HCT116 (cell line): Measurements from ENCODE around the gene NHSL1. TPM values are rescaled to one million over a fixed set of nuclear protein-coding genes. Genes with fewer than 3 reads are reported as not detected.
A peak's percentile ranks its signal among the peaks of the same experiment; 100 is the strongest.

Experiments used
- ATAC-seq: fragments of 200-7000 bp; cut with Tn5 transposase; 2 replicates; pipeline ENCODE4 v1.9.1; 2020; ENCODE audit warnings: mild to moderate bottlenecking, moderate library complexity
- BruUV-seq: library from RNA; stranded (reverse); fragments of 400-500 nt; replicated peaks from 2 replicates; lab custom pipeline; 2021; lab: Mats Ljungman, UMichigan
- CTCF ChIA-PET: fragments of 300-600 bp; sonication (Branson Sonifier 250); formaldehyde crosslinking; loops from one replicate; lab custom pipeline; 2021; ENCODE audit warnings: antibody characterized with exemption; lab: Charles Lee
- POLR2A ChIA-PET: fragments of 300-600, 350-600 bp; sonication (Branson Sonifier 250); formaldehyde crosslinking; loops from one replicate; lab custom pipeline; 2021; ENCODE audit warnings: antibody characterized with exemption; lab: Charles Lee
- RAD21 ChIA-PET, 2 experiments: fragments of 300-600 bp; sonication (Branson Sonifier 250); formaldehyde crosslinking; loops; one replicate each; lab custom pipeline; 2023; ENCODE audit warnings: low total read pairs in 2 of 2; ENCODE audit not compliant: uncharacterized antibody in 2 of 2, unreplicated experiment in 2 of 2, low non-redundant PET in 1 of 2; lab: Charles Lee
- DNase-seq: peaks from one replicate; pipeline ENCODE4 v3.0.0-alpha.2; 2010; ENCODE audit warnings: low read depth, low spot score
- H2AFZ ChIP-seq: fragments of 200-600 bp; shearing (Covaris generic), sonication (generic); 2 replicates; pipeline ENCODE4 v1.6.1; 2017; ENCODE audit warnings: low read depth, mixed run types, mixed read lengths, antibody characterized with exemption, low read length; ENCODE audit not compliant: poor library complexity, severe bottlenecking
- H3K27ac ChIP-seq: 2 replicates; pipeline ENCODE4 v1.5.1; 2012; ENCODE audit warnings: low read depth, low read length
- H3K27me3 ChIP-seq: fragments of 200-600 bp; sonication (generic); 2 replicates; pipeline ENCODE4 v1.6.1; 2016; ENCODE audit warnings: mixed run types, low read length, mixed read lengths; ENCODE audit not compliant: insufficient read depth
- H3K36me3 ChIP-seq, 2 experiments: fragments of 200-500 bp in 1 of 2; fragments of 200-600 bp in 1 of 2; sonication (Bioruptor generic) in 1 of 2; sonication (generic) in 1 of 2; 2 replicates each; pipeline versions ENCODE4 v1.5.1 to v1.6.1; 2014 to 2016; ENCODE audit warnings: low read length in 2 of 2, inconsistent platforms in 1 of 2, mixed read lengths in 1 of 2, mixed run types in 1 of 2; ENCODE audit not compliant: insufficient read depth in 2 of 2, control insufficient read depth in 1 of 2
- H3K4me1 ChIP-seq, 2 experiments: fragments of 200-600 bp in 1 of 2; sonication (generic) in 1 of 2; 2 replicates each; pipeline versions ENCODE4 v1.5.1 to v1.6.1; 2012 to 2017; ENCODE audit warnings: low read length in 2 of 2, inconsistent platforms in 1 of 2, mild to moderate bottlenecking in 1 of 2, mixed read lengths in 1 of 2, mixed run types in 1 of 2, moderate library complexity in 1 of 2; ENCODE audit not compliant: insufficient read depth in 2 of 2, control insufficient read depth in 1 of 2
- H3K4me2 ChIP-seq: fragments of 200-600 bp; sonication (generic); 2 replicates; pipeline ENCODE4 v1.6.1; 2017; ENCODE audit warnings: mixed run types, low read length, mixed read lengths
- H3K4me3 ChIP-seq, 2 experiments: fragments of 200-600 bp in 1 of 2; sonication (generic) in 1 of 2; replicated peaks in 1 of 2; 2 replicates each; pipeline ENCODE4 v1.5.1; 2011 to 2016; ENCODE audit warnings: low read length in 2 of 2, control low read depth in 1 of 2, low read depth in 1 of 2, mild to moderate bottlenecking in 1 of 2, mixed read lengths in 1 of 2, mixed run types in 1 of 2
- H3K79me2 ChIP-seq: fragments of 200-600 bp; sonication (generic); 2 replicates; pipeline ENCODE4 v1.6.1; 2017; ENCODE audit warnings: mild to moderate bottlenecking, mixed run types, low read length, moderate library complexity, mixed read lengths; ENCODE audit not compliant: insufficient read depth
- H3K9ac ChIP-seq: fragments of 200-600 bp; sonication (generic); 2 replicates; pipeline ENCODE4 v1.6.1; 2016; ENCODE audit warnings: low read length, mixed read lengths
- H3K9me2 ChIP-seq: fragments of 200-600 bp; sonication (generic), shearing (Covaris generic); 2 replicates; pipeline ENCODE4 v1.6.1; 2017; ENCODE audit warnings: mixed run types, mild to moderate bottlenecking, moderate library complexity; ENCODE audit not compliant: insufficient read depth
- H3K9me3 ChIP-seq, 2 experiments: fragments of 200-500 bp in 1 of 2; fragments of 200-600 bp in 1 of 2; sonication (Bioruptor generic) in 1 of 2; sonication (generic) in 1 of 2; 2 replicates each; pipeline ENCODE4 v1.6.1; 2014 to 2017; ENCODE audit warnings: low read length in 2 of 2, mixed read lengths in 2 of 2, inconsistent platforms in 1 of 2, low read depth in 1 of 2, mild to moderate bottlenecking in 1 of 2, mixed run types in 1 of 2, moderate library complexity in 1 of 2; ENCODE audit not compliant: control insufficient read depth in 1 of 2, insufficient read depth in 1 of 2
- H4K20me1 ChIP-seq: fragments of 200-600 bp; sonication (generic), shearing (Covaris generic); 2 replicates; pipeline ENCODE4 v1.6.1; 2017; ENCODE audit warnings: mixed run types, mild to moderate bottlenecking, moderate library complexity; ENCODE audit not compliant: insufficient read depth
- CBX3 ChIP-seq: IDR thresholded peaks from 2 replicates; pipeline ENCODE4 v1.6.1; 2012; ENCODE audit warnings: low read depth
- CEBPB ChIP-seq: IDR thresholded peaks from 2 replicates; pipeline ENCODE4 v1.6.1; 2012; ENCODE audit warnings: low read depth
- EGR1 ChIP-seq: IDR thresholded peaks from 2 replicates; pipeline ENCODE4 v1.6.1; 2012; ENCODE audit warnings: low read depth
- FOSL1 ChIP-seq: IDR thresholded peaks from 2 replicates; pipeline ENCODE4 v1.6.1; 2012; ENCODE audit warnings: low read depth
- JUND ChIP-seq: IDR thresholded peaks from 2 replicates; pipeline ENCODE4 v1.6.1; 2012
- POLR2AphosphoS5 ChIP-seq: IDR thresholded peaks from 2 replicates; pipeline ENCODE4 v1.6.1; 2011; ENCODE audit warnings: mild to moderate bottlenecking, low read depth, low read length, moderate library complexity
- RAD21 ChIP-seq: IDR thresholded peaks from 2 replicates; pipeline ENCODE4 v1.6.1; 2012; ENCODE audit warnings: low read depth, mild to moderate bottlenecking
- REST ChIP-seq: IDR thresholded peaks from 2 replicates; pipeline ENCODE4 v1.6.1; 2012; ENCODE audit warnings: low read depth
- SP1 ChIP-seq: IDR thresholded peaks from 2 replicates; pipeline ENCODE4 v1.6.1; 2012; ENCODE audit warnings: low read depth
- intact Hi-C: fragments of 100-400 bp; cut with micrococcal nuclease; formaldehyde crosslinking; loops from 2 replicates; pipeline ENCODE4 v1.10.0; 2022
- total RNA-seq: library from RNA; stranded (reverse); gene quantifications from one replicate; pipeline ENCODE4 v1.2.1, GENCODE V29; 2021; ENCODE audit not compliant: unreplicated experiment
- TF ChIP-seq, protein P1 (sequence below): IDR thresholded peaks from 2 replicates; pipeline ENCODE4 v1.6.1; 2012

Gene NHSL1
- total RNA-seq, 1 experiment from 2014 or later = 15.4 TPM

DNA sequence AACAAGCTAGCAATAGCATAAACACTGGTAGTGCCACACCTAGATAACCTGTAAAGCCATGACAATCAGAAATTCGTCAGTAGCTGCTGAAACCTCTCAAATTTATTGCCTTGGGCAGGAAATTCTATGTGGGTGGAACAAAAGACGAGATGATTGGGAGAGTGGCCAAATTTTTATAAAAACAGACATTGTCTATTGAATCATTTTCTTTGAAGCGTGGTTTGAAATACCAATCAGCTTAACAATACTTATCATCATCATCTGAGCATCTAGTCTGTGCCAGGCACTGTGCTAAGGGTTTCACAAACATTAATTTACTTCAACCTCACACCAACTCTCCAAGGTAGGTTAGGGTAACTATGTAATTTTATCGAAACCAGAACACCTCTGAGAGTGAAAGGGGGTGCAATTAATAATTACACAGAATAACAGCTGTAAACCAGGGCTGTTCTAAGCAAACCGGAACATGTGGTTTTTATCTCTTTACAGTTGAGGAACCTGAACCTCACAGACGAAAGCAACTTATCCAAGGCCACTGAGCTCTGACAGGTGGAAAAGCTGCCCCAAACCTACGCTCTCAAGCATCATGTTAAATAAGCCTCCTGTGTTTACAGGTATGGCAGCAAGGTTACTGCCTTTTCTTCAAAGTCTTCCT lies 43.4 kb downstream of the NHSL1 start:
- ChIA-PET CTCF (interaction anchor here (0.9 to 1.3 kb wide), 3 partner anchors 11 to 53 kb away, joined by 3 to 4 read pairs (median 3); no protein-coding TSS in a partner anchor), RAD21 (no interaction called here), POLR2A (interaction anchor here (1.0 to 1.6 kb wide), 2 partner anchors 8 to 9 kb away, joined by 3 to 13 read pairs; no protein-coding TSS in a partner anchor)
- Histone ChIP-seq H4K20me1 (no peaks in the 10 kb centered on the region), H3K27ac (peak overlapping the region; percentile 72), H2AFZ (peak overlapping the region; percentile 28), H3K9ac (peak overlapping the region; percentile 37), H3K4me3 (peak overlapping the region; percentile 12 to 40), H3K4me1 (peaks cover 25 to 42% of the 10 kb centered on the region in 2 experiments), H3K4me2 (peak overlapping the region; percentile 67), H3K36me3 (no peaks in the 10 kb centered on the region), H3K79me2 (no peaks in the 10 kb centered on the region), H3K9me3 (no peaks in the 10 kb centered on the region), H3K9me2 (no peaks in the 10 kb centered on the region), H3K27me3 (no peaks in the 10 kb centered on the region)
- ATAC-seq (peak; percentile 79), DNase-seq (peak; percentile 87)
- intact Hi-C loops = no loop called here
- TF ChIP-seq CEBPB = peak; percentile 63; the same call in 1 of the 2 replicates
- peak; percentile 68 for TF ChIP-seq SP1
- TF ChIP-seq JUND = peak; percentile 59; the same call in 1 of the 2 replicates
- TF ChIP-seq FOSL1 = peak; percentile 76
- peak; percentile 88 for TF ChIP-seq EGR1
- 0 out of 2 replicates have a peak, but pooled peaks have one; percentile 12 for TF ChIP-seq CBX3
- no peak for TF ChIP-seq RAD21
- TF ChIP-seq POLR2AphosphoS5 = peak; percentile 34; the same call in 1 of the 2 replicates
- TF ChIP-seq REST = no peak
- TF ChIP-seq, protein P1, sequence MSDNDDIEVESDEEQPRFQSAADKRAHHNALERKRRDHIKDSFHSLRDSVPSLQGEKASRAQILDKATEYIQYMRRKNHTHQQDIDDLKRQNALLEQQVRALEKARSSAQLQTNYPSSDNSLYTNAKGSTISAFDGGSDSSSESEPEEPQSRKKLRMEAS = 0 out of 2 replicates have a peak, but pooled peaks have one; percentile 30
- TSS peak; percentile 90 for BruUV-seq
